Kidney tubule cell (primary cell): ENCODE results near the gene SORT1.
"Not testable (repeated sequence)": the region's sequence is repeated elsewhere in the genome, so short reads cannot be mapped to it uniquely, and the experiment has no call there.

ENCODE experiments used
- DNase-seq: peaks from one replicate; pipeline ENCODE4 v3.0.0-alpha.2; 2018; ENCODE audit warnings: low spot score

SORT1 gene

GRCh38 chr1:109379907-109380306, 17.8 kb downstream of the SORT1 start:
- DNase-seq: no peak

GRCh38 chr1:109379422-109379821, 18.3 kb downstream of the SORT1 start:
- no peak for DNase-seq

GRCh38 chr1:109377698-109378097, 20.0 kb downstream of the SORT1 start:
- no peak for DNase-seq

GRCh38 chr1:109373696-109374095, 24.0 kb downstream of the SORT1 start:
- DNase-seq: not testable (repeated sequence)

- no peak for DNase-seq
These were observed 24.6 kb downstream of the SORT1 start for GRCh38 chr1:109373126-109373525.

- no peak for DNase-seq
These were observed 25.4 kb downstream of the SORT1 start for GRCh38 chr1:109372281-109372680.

GRCh38 chr1:109371341-109371739, 26.4 kb downstream of the SORT1 start:
- peak; percentile 58 for DNase-seq

- peak; percentile 90 for DNase-seq
These were observed 26.9 kb downstream of the SORT1 start for GRCh38 chr1:109370712-109371340.

- no peak for DNase-seq
These were observed 28.5 kb downstream of the SORT1 start for GRCh38 chr1:109369167-109369746.

GRCh38 chr1:109368464-109368863, 29.3 kb downstream of the SORT1 start:
- DNase-seq: no peak

GRCh38 chr1:109367626-109368025, 30.1 kb downstream of the SORT1 start:
- no peak for DNase-seq

GRCh38 chr1:109365642-109366204, 32.0 kb downstream of the SORT1 start:
- no peak for DNase-seq

GRCh38 chr1:109361649-109362048, 36.1 kb downstream of the SORT1 start:
- DNase-seq: peak; percentile 14

- DNase-seq: no peak
These were observed 36.6 kb downstream of the SORT1 start for GRCh38 chr1:109361069-109361468.

GRCh38 chr1:109357616-109358015, 40.1 kb downstream of the SORT1 start:
- no peak for DNase-seq

GRCh38 chr1:109356915-109357314, 40.8 kb downstream of the SORT1 start:
- no peak for DNase-seq

GRCh38 chr1:109356505-109356904, 41.2 kb downstream of the SORT1 start:
- DNase-seq: no peak

- DNase-seq: no peak
These were observed 42.8 kb downstream of the SORT1 start for GRCh38 chr1:109354929-109355328.

GRCh38 chr1:109351457-109351856, 46.3 kb downstream of the SORT1 start:
- no peak for DNase-seq

- no peak for DNase-seq
These were observed 47.1 kb downstream of the SORT1 start for GRCh38 chr1:109350655-109351054.

- DNase-seq: no peak
These were observed 47.5 kb downstream of the SORT1 start for GRCh38 chr1:109350182-109350581.

GRCh38 chr1:109347511-109347910, 50.2 kb downstream of the SORT1 start:
- no peak for DNase-seq
